A549 treated with AZD2906 at 1 μM for 4 hours (cell line): ENCODE measurements around the gene PKMYT1. TPM values are rescaled to one million over a fixed set of nuclear protein-coding genes. Genes with fewer than 3 reads are reported as not detected.

Source experiments
- total RNA-seq: library from RNA; stranded (reverse); fragments of 200-300 nt; extraction: Qiagen RNA extraction; gene quantifications from 5 replicates; pipeline ENCODE4 v1.2.3, GENCODE V29; 2022

PKMYT1 gene
- 67.8 to 94.9 TPM (median 91.6 TPM) in 5 replicates for total RNA-seq

GRCh38 chr16:2980227-2981176 lies at the start of gene PKMYT1:
PKMYT1 (minus strand) TSS chr16:2980446; CDS start chr16:2979657, 789 bp downstream.

GRCh38 chr16:3023669-3024478 lies 43.6 kb upstream of the PKMYT1 start, which contains the start of the genes HCFC1R1 and THOC6:
HCFC1R1 (minus strand) TSS chr16:3023942; CDS start chr16:3023941, 1 bp downstream.
THOC6 (plus strand) TSS chr16:3024035; CDS start chr16:3024327, 292 bp downstream.

GRCh38 chr16:3020247-3020603 lies 40.0 kb upstream of the PKMYT1 start, which contains the start of gene TNFRSF12A:
TNFRSF12A (plus strand) TSS chr16:3020368; CDS start chr16:3020398, 30 bp downstream.

GRCh38 chr16:3017794-3018506 lies 37.7 kb upstream of the PKMYT1 start, which contains the start of gene CLDN6:
CLDN6 (minus strand) TSS chr16:3018183; CDS start chr16:3016021, 2,162 bp downstream.

DNA sequence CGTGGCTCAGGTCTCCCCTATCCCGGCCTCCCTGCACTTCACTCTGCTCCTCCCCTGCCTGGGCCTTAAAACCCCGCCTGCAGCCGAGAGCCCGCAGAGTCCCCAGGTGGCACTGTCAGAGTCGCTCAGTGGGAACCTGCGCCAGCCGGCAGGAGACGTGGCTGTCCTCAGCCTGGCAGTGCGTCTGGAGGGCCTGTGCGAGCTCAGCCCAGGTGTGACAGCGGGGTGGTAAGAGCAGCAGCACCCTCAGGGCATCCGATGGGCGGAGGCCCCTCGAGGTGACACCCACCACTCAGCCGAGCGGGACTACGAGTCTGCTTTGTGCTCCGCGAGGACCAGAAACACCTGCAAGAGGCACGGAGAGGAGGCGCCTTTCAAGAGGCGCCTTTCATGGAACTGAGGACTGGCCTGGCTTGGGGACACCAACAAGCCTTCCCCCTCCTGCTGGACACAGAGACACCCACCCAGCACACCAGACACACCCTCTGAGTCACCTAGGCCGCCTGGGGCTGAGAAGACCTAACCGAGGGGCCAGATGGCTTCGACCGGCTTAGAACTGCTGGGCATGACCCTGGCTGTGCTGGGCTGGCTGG lies 32.7 kb upstream of the PKMYT1 start, which contains the start of gene CLDN9:
CLDN9 (plus strand) TSS at position 96 of the 593 bp plus-strand sequence; CDS start at position 536, 440 bp downstream.

GRCh38 chr16:2968738-2969544 lies 11.3 kb downstream of the PKMYT1 start, which contains the start of gene PAQR4:
PAQR4 (plus strand) TSS chr16:2969348; CDS start chr16:2969675, 327 bp downstream.

DNA sequence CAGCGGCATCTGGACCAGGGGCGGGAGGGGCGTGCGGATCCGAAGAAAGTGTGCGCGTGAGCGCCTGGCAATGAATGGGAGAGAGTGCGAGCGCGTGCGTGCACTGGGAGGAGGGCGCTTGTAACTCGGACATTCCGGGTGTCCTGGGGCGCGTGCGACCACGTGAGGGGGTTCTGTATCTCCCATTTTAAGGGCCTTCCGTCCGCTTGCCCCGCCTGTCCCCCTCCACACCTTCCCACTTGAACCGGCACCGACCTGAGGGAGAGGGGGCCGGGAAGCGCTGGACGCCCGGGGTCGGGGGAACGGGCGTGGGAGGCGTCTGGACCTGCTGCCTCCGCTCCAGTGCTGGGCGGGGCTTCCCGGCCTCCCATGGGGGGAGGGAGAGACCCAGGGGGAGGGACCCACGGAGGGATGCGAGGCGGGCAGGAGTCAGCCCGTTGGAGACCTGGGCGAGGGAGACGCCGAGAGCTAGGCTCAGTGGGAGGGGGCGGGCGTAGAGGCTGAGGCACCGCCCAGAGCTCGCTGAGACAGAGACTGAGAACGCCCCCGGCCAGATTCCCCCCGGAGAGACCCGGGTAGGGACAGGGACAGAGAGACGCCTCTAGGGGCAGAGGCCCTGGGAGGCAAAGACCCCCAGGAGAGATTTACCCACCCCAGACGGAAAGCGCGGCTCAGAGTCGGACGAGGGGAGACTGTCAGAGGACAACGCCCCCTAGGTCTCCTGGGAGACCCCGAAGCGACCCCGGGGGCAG lies 16.3 kb downstream of the PKMYT1 start, which contains the start of gene KREMEN2:
KREMEN2 (plus strand) TSS at position 553 of the 752 bp plus-strand sequence. CDS start 246 bp downstream, outside the sequence.

Other genes with a start within 250 kb of the PKMYT1 start
- gene SRRM2, start 227.8 kb downstream of the PKMYT1 start, total RNA-seq, result 310 to 432 TPM (median 410 TPM) in 5 replicates
- 453 to 554 TPM (median 517 TPM) in 5 replicates for gene ELOB, start 203.2 kb downstream of the PKMYT1 start, total RNA-seq
- 0.05 to 0.06 TPM in 2 of 5 replicates, not detected in the others for gene PRSS33, start 192.9 kb downstream of the PKMYT1 start, total RNA-seq
- not detected in 5 replicates for gene PRSS41, start 182.0 kb downstream of the PKMYT1 start, total RNA-seq
- gene PRSS21, start 163.2 kb downstream of the PKMYT1 start, total RNA-seq, result 0.11 to 0.28 TPM (median 0.14 TPM) in 5 replicates
- 0.37 to 0.96 TPM (median 0.92 TPM) in 5 replicates for gene ZG16B, start 150.1 kb downstream of the PKMYT1 start, total RNA-seq
- gene PRSS22, start 122.3 kb downstream of the PKMYT1 start, total RNA-seq, result 0.50 to 0.98 TPM (median 0.78 TPM) in 5 replicates
- gene FLYWCH2, start 97.2 kb downstream of the PKMYT1 start, total RNA-seq, result 44.5 to 53.1 TPM (median 50.0 TPM) in 5 replicates
- 17.2 to 24.4 TPM (median 23.8 TPM) in 5 replicates for gene FLYWCH1, start 68.5 kb downstream of the PKMYT1 start, total RNA-seq
- 1.4 to 2.0 TPM (median 1.8 TPM) in 5 replicates for gene KREMEN2, start 16.2 kb downstream of the PKMYT1 start, total RNA-seq
- 34.7 to 46.3 TPM (median 44.9 TPM) in 5 replicates for gene PAQR4, start 11.1 kb downstream of the PKMYT1 start, total RNA-seq
- 0.25 to 0.37 TPM (median 0.31 TPM) in 5 replicates for gene CLDN9, start 32.5 kb upstream of the PKMYT1 start, total RNA-seq
- gene CLDN6, start 37.7 kb upstream of the PKMYT1 start, total RNA-seq, result 0.18 to 0.44 TPM (median 0.29 TPM) in 5 replicates
- 400 to 615 TPM (median 501 TPM) in 5 replicates for gene TNFRSF12A, start 39.9 kb upstream of the PKMYT1 start, total RNA-seq
- gene HCFC1R1, start 43.5 kb upstream of the PKMYT1 start, total RNA-seq, result 208 to 263 TPM (median 244 TPM) in 5 replicates
- 25.1 to 35.5 TPM (median 32.7 TPM) in 5 replicates for gene THOC6, start 43.6 kb upstream of the PKMYT1 start, total RNA-seq
- gene BICDL2, start 56.5 kb upstream of the PKMYT1 start, total RNA-seq, result not detected in 5 replicates
- 0.89 to 1.4 TPM (median 1.3 TPM) in 5 replicates for gene MMP25, start 66.1 kb upstream of the PKMYT1 start, total RNA-seq
- 23.0 to 37.5 TPM (median 30.1 TPM) in 5 replicates for gene IL32, start 85.2 kb upstream of the PKMYT1 start, total RNA-seq
- 0.03 to 0.05 TPM in 2 of 5 replicates, not detected in the others for gene ZSCAN10, start 118.8 kb upstream of the PKMYT1 start, total RNA-seq
- gene ZNF205, start 132.1 kb upstream of the PKMYT1 start, total RNA-seq, result 11.6 to 15.6 TPM (median 14.9 TPM) in 5 replicates
- gene ZNF213, start 154.6 kb upstream of the PKMYT1 start, total RNA-seq, result 9.7 to 13.1 TPM (median 12.8 TPM) in 5 replicates
- 0.13 to 0.59 TPM (median 0.21 TPM) in 5 replicates for gene OR1F1, start 207.8 kb upstream of the PKMYT1 start, total RNA-seq